H1 (cell line): ENCODE measurements around the gene NEUROD6. TPM values are rescaled to one million over a fixed set of nuclear protein-coding genes. Genes with fewer than 3 reads are reported as not detected.

Source experiments
- ATF2 ChIP-seq: IDR thresholded peaks from 2 replicates; pipeline ENCODE4 v1.6.1; 2012; ENCODE audit warnings: low read length, inconsistent platforms
- polyA plus RNA-seq, 7 experiments: library from polyadenylated mRNA; depleted of rRNA in 3 of 7; stranded (reverse) in 5 of 7; unstranded in 2 of 7; fragments of >200 nt in 5 of 7; fragments of 200-250 nt in 2 of 7; gene quantifications; 1 replicate in 5 of 7; 2 replicates in 1 of 7; 4 replicates in 1 of 7; pipeline versions ENCODE4 v1.2.1 to v1.2.3, GENCODE V29; 2011 to 2013; ENCODE audit warnings: missing spikeins in 2 of 7, mixed read lengths in 2 of 7
- total RNA-seq: library from RNA; stranded (reverse); fragmentation: NEBNext Ultra II Directional; extraction: Animal tissue kit (Norgen Biotek cat#: 25700); gene quantifications from 2 replicates; pipeline ENCODE4 v1.2.1, GENCODE V29; 2021

The NEUROD6 gene
- total and polyA plus RNA-seq, 2 of the 8 experiments (the other 6 are each of a cell fraction or from before 2014, with no cell fraction given) = not detected

- TF ChIP-seq ATF2 = no peak
These were observed 475 bp downstream of the NEUROD6 start (continued) for GRCh38 chr7:31340051-31340450.
